Osteoblast (primary cell): Measurements from ENCODE around the gene ELSPBP1. TPM values are rescaled to one million over a fixed set of nuclear protein-coding genes. Genes with fewer than 3 reads are reported as not detected.
"Not testable (repeated sequence)": the region's sequence is repeated elsewhere in the genome, so short reads cannot be mapped to it uniquely, and the experiment has no call there.

Source experiments
- DNase-seq: peaks from one replicate; pipeline ENCODE4 v3.0.0; 2011; ENCODE audit warnings: low spot score, mixed read lengths; ENCODE audit not compliant: insufficient read length; ENCODE audit errors: missing footprints
- H2AFZ ChIP-seq: 2 replicates; pipeline ENCODE4 v1.6.0; 2011; ENCODE audit warnings: mild to moderate bottlenecking, low read length
- H3K27ac ChIP-seq: 2 replicates; pipeline ENCODE4 v1.5.1; 2011; ENCODE audit warnings: mild to moderate bottlenecking, low read depth, low read length, moderate library complexity
- H3K27me3 ChIP-seq: 2 replicates; pipeline ENCODE4 v1.6.0; 2012; ENCODE audit warnings: mild to moderate bottlenecking, control low read depth, inconsistent platforms, low read length, moderate library complexity; ENCODE audit not compliant: insufficient read depth
- H3K36me3 ChIP-seq: 2 replicates; pipeline ENCODE4 v1.5.1; 2011; ENCODE audit warnings: mild to moderate bottlenecking, low read length, control low read depth, moderate library complexity; ENCODE audit not compliant: insufficient read depth
- H3K4me1 ChIP-seq: 2 replicates; pipeline ENCODE4 v1.5.1; 2011; ENCODE audit warnings: mild to moderate bottlenecking, low read length, control low read depth, moderate library complexity; ENCODE audit not compliant: insufficient read depth
- H3K4me2 ChIP-seq: 2 replicates; pipeline ENCODE4 v1.6.0; 2011; ENCODE audit warnings: mild to moderate bottlenecking, low read length; ENCODE audit not compliant: insufficient read depth
- H3K4me3 ChIP-seq: fragments of 200-600 bp; sonication (generic); 3 replicates; pipeline ENCODE4 v1.5.1; 2012; ENCODE audit warnings: mild to moderate bottlenecking, low read length, inconsistent platforms; ENCODE audit not compliant: insufficient read depth
- H3K79me2 ChIP-seq: 2 replicates; pipeline ENCODE4 v1.6.0; 2012; ENCODE audit warnings: mild to moderate bottlenecking, low read length, control low read depth, inconsistent platforms; ENCODE audit not compliant: insufficient read depth
- H3K9me3 ChIP-seq: 2 replicates; pipeline ENCODE4 v1.5.1; 2011; ENCODE audit warnings: low read depth, low read length, control low read depth
- H4K20me1 ChIP-seq: 2 replicates; pipeline ENCODE4 v1.6.0; 2012; ENCODE audit warnings: mild to moderate bottlenecking, low read length, control low read depth; ENCODE audit not compliant: insufficient read depth
- total RNA-seq: library from RNA; depleted of rRNA; stranded (reverse); fragments of >200 nt; gene quantifications from 2 replicates; pipeline ENCODE4 v1.2.3, GENCODE V29; 2012
- TF ChIP-seq, protein P1 (sequence below): IDR thresholded peaks from 2 replicates; pipeline ENCODE4 v1.5.1; 2011; ENCODE audit warnings: mild to moderate bottlenecking, low read depth, low read length, moderate library complexity; ENCODE audit errors: extremely low read depth

The ELSPBP1 gene
- total RNA-seq, 1 donor, result not detected

DNA sequence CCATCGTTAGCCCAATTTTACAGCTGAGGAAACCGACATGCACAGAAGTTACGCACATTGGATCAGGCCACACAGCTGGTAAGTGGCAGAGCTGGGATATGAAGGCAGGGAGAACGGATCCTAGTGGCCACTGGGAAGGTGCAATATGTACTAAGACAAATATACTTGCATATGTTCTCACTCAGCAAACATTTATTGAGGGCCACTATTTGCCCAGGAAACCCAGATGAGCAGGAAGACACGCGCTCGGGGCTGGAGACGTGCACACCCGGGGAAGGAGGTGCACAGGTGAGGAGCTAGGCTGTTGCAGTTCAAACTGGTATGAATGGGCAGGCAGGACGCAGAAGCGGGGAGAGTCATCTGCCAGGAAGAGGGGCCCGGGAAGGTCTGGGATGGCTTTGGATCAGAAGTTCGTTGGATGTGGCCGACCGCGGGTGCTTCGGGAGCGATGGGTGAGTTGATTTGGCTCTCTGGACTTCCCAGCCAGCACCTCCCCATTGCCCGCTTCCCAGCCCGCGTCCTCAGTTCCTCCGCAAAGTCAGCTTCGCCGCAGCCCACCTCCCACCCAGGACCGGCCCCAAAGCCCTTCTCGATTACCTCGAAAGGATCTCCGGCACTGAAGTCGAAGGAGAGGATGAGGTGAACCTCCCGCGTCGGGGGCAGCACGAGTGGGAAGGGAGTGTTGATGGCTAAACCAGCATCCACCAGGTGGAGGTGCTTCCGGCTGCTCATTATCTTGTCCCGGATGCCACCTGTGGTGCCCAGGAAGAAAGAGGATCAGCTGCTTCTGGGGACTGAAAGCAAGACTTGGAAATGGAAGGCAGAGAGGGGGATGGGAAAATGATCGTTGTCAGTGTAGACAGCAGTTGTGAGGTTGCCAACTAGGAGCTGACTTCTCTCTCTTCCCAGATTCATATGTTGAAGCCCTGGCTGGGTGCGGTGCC is 67.2 kb downstream of the ELSPBP1 start:
- no peaks in the 10 kb centered on the region for H3K9me3 ChIP-seq
- no peaks in the 10 kb centered on the region for H3K4me1 ChIP-seq
- H4K20me1 ChIP-seq, result no peaks in the 10 kb centered on the region
- peak; percentile 57 for DNase-seq
- H3K27me3 ChIP-seq, result peaks cover 10% of the 10 kb centered on the region
- H3K27ac ChIP-seq, result no peak overlapping the region
- no peak overlapping the region for H2AFZ ChIP-seq
- H3K4me3 ChIP-seq, result no peak overlapping the region
- no peak overlapping the region for H3K4me2 ChIP-seq
- TF ChIP-seq, protein P1, sequence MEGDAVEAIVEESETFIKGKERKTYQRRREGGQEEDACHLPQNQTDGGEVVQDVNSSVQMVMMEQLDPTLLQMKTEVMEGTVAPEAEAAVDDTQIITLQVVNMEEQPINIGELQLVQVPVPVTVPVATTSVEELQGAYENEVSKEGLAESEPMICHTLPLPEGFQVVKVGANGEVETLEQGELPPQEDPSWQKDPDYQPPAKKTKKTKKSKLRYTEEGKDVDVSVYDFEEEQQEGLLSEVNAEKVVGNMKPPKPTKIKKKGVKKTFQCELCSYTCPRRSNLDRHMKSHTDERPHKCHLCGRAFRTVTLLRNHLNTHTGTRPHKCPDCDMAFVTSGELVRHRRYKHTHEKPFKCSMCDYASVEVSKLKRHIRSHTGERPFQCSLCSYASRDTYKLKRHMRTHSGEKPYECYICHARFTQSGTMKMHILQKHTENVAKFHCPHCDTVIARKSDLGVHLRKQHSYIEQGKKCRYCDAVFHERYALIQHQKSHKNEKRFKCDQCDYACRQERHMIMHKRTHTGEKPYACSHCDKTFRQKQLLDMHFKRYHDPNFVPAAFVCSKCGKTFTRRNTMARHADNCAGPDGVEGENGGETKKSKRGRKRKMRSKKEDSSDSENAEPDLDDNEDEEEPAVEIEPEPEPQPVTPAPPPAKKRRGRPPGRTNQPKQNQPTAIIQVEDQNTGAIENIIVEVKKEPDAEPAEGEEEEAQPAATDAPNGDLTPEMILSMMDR, result no peak
- H3K79me2 ChIP-seq, result no peaks in the 10 kb centered on the region
- H3K36me3 ChIP-seq, result no peaks in the 10 kb centered on the region

DNA sequence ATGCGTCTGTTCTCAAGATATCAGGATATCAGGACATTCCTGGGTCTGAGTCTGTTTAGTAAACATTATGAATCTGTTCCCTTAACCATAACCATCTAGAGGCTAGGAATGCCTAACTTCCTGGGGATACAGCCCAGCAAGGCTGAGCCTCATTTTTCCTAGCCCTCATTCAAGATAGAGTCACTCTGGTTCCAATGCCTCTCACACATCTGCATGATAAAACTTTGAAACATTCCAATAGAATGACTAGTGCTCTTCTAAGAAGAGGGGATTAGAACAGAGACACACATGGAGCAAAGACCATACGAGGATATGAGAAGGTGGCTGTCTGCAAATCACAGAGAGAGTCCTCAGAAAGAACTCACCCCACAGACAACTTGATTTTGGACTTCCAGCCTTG is 70.1 kb downstream of the ELSPBP1 start:
- TF ChIP-seq, protein P1, result no peak
- Histone ChIP-seq H4K20me1 (no peaks in the 10 kb centered on the region), H3K4me1 (no peaks in the 10 kb centered on the region), H3K4me2 (no peak overlapping the region), H3K79me2 (no peaks in the 10 kb centered on the region), H3K27ac (no peak overlapping the region), H2AFZ (no peak overlapping the region), H3K9me3 (no peaks in the 10 kb centered on the region), H3K27me3 (peaks cover 10% of the 10 kb centered on the region), H3K4me3 (no peak overlapping the region), H3K36me3 (no peaks in the 10 kb centered on the region)
- DNase-seq, result peak; percentile 66

DNA sequence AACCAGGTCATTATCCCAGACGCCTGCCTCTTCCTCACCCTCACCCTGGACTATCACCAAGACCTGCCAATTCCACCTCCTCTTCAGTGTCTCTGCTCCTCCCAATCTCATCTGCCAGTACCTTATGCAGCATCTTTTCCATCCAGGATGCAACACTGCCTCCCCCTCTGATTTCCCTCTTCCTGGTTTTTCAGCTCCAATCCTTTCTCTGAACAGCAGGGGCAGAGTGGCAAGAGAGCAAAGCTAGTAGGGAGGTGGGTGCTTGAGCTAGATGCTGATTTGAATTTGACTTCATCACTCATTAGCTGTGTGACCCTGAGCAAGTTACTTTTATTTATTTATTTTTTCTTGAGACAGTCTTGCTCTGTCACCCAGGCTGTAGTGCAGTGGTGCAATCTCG is 75.0 kb downstream of the ELSPBP1 start:
- H3K36me3 ChIP-seq, result no peaks in the 10 kb centered on the region
- no peaks in the 10 kb centered on the region for H3K4me1 ChIP-seq
- H3K4me2 ChIP-seq, result no peak overlapping the region
- no peaks in the 10 kb centered on the region for H4K20me1 ChIP-seq
- H3K27ac ChIP-seq, result no peak overlapping the region
- no peaks in the 10 kb centered on the region for H3K9me3 ChIP-seq
- TF ChIP-seq, protein P1, result peak; percentile 10
- H3K79me2 ChIP-seq, result no peaks in the 10 kb centered on the region
- H3K4me3 ChIP-seq, result no peak overlapping the region
- no peaks in the 10 kb centered on the region for H3K27me3 ChIP-seq
- DNase-seq, result no peak
- H2AFZ ChIP-seq, result no peak overlapping the region

DNA sequence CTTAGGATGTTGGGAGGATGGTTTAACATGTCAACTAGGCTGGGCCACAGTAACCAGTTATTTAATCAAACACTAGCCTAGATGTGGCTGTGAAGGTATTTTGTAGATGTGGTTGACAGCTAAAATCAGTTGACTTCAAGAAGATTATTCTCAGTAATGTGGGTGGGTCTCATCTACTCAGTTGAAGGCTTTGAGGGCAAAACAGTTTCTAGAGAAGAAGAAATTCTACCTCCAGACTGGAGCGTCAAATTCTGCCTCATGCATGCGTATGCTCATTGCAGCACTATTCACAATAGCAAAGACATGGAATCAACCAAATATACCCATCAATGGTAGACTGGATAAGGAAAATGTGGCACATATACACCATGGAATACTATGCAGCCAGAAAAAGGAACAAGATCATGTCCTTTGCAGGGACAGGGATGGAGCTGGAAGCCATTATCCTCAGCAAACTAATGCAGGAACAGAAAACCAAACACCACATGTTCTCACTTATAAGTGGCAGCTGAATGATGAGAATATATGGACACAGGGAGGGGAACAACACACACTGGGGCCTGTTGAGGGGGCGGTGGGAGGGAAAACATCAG is 75.8 kb downstream of the ELSPBP1 start:
- H3K9me3 ChIP-seq, DNase-seq, H3K27me3 ChIP-seq, H3K4me1 ChIP-seq, H4K20me1 ChIP-seq, H3K79me2 ChIP-seq, H3K4me2 ChIP-seq, H2AFZ ChIP-seq, H3K27ac ChIP-seq, H3K36me3 ChIP-seq, H3K4me3 ChIP-seq: not testable (repeated sequence)

Other genes with a start within 250 kb of the ELSPBP1 start
- gene NOP53, start 249.1 kb upstream of the ELSPBP1 start, total RNA-seq, result 55.7 and 56.6 TPM in 2 replicates
- gene SELENOW, start 215.9 kb upstream of the ELSPBP1 start, total RNA-seq, result 76.7 and 78.4 TPM in 2 replicates
- not detected in 2 replicates for gene TPRX1, start 190.1 kb upstream of the ELSPBP1 start, total RNA-seq
- gene CRX, start 172.7 kb upstream of the ELSPBP1 start, total RNA-seq, result not detected in 2 replicates
- gene TPRX2, start 135.4 kb upstream of the ELSPBP1 start, total RNA-seq, result not detected in 2 replicates
- not detected in 2 replicates for gene SULT2A1, start 108.3 kb upstream of the ELSPBP1 start, total RNA-seq
- gene BSPH1, start 2.5 kb upstream of the ELSPBP1 start, total RNA-seq, result not detected in 2 replicates
- not detected in 2 replicates for gene CABP5, start 49.4 kb downstream of the ELSPBP1 start, total RNA-seq
- 3.2 and 4.3 TPM in 2 replicates for gene PLA2G4C, start 116.2 kb downstream of the ELSPBP1 start, total RNA-seq
- gene LIG1, start 175.7 kb downstream of the ELSPBP1 start, total RNA-seq, result 10.0 and 11.9 TPM in 2 replicates
- gene ZSWIM9, start 176.0 kb downstream of the ELSPBP1 start, total RNA-seq, result 1.5 and 2.2 TPM in 2 replicates